NB4 (cell line): ENCODE results near the gene MPLKIP.
"Not testable (repeated sequence)": the region's sequence is repeated elsewhere in the genome, so short reads cannot be mapped to it uniquely, and the experiment has no call there.

Source experiments
- DNase-seq: peaks from one replicate; pipeline ENCODE4 v3.0.0; 2010; ENCODE audit warnings: low read depth
- H3K4me3 ChIP-seq: one replicate; pipeline ENCODE4 v1.5.1; 2011; ENCODE audit warnings: mild to moderate bottlenecking, low read depth, low read length, moderate library complexity
- CTCF ChIP-seq: IDR thresholded peaks from one replicate; pipeline ENCODE4 v1.5.1; 2012; ENCODE audit warnings: low read depth, low read length
- MAX ChIP-seq: IDR thresholded peaks from 2 replicates; pipeline ENCODE4 v1.6.1; 2011; ENCODE audit warnings: low read depth, low read length
- MYC ChIP-seq: IDR thresholded peaks from 2 replicates; pipeline ENCODE4 v1.6.1; 2011; ENCODE audit warnings: low read depth, low read length
- POLR2A ChIP-seq: IDR thresholded peaks from 2 replicates; pipeline ENCODE4 v1.6.1; 2011; ENCODE audit warnings: mild to moderate bottlenecking; ENCODE audit not compliant: insufficient read length; ENCODE audit errors: extremely low read depth

Gene MPLKIP

GRCh38 chr7:40135317-40135610 lies 842 bp upstream of the MPLKIP start:
- no peak overlapping the region for H3K4me3 ChIP-seq
- no peak for DNase-seq
- no peak for TF ChIP-seq MYC

GRCh38 chr7:40133561-40134427 lies 628 bp downstream of the MPLKIP start:
- DNase-seq: peak; percentile 59
- TF ChIP-seq CTCF: no peak
- TF ChIP-seq MAX: peak; percentile 55
- peak; percentile 54 for TF ChIP-seq MYC
- TF ChIP-seq POLR2A: no peak
- H3K4me3 ChIP-seq: peak overlapping the region; percentile 96

- no peak overlapping the region for H3K4me3 ChIP-seq
- TF ChIP-seq MYC (no peak), POLR2A (no peak), MAX (no peak), CTCF (no peak)
- DNase-seq: no peak
Measured at GRCh38 chr7:40122940-40123254, 11.5 kb downstream of the MPLKIP start.

- not testable (repeated sequence) for H3K4me3 ChIP-seq, DNase-seq
Measured at GRCh38 chr7:40122100-40122939, 12.1 kb downstream of the MPLKIP start.

- DNase-seq: no peak
- TF ChIP-seq MAX: no peak
- TF ChIP-seq MYC: no peak
- no peak for TF ChIP-seq CTCF
- TF ChIP-seq POLR2A: no peak
- H3K4me3 ChIP-seq: no peak overlapping the region
Measured at GRCh38 chr7:40120020-40120419, 14.4 kb downstream of the MPLKIP start.

GRCh38 chr7:40118201-40118600 lies 16.2 kb downstream of the MPLKIP start:
- H3K4me3 ChIP-seq, DNase-seq: not testable (repeated sequence)

- not testable (repeated sequence) for H3K4me3 ChIP-seq, DNase-seq
Measured at GRCh38 chr7:40117199-40117598, 17.2 kb downstream of the MPLKIP start.

GRCh38 chr7:40115936-40116335 lies 18.5 kb downstream of the MPLKIP start:
- H3K4me3 ChIP-seq: no peak overlapping the region
- TF ChIP-seq MYC (no peak), CTCF (no peak), MAX (no peak), POLR2A (no peak)
- no peak for DNase-seq
